ENCODE measurements around the gene STARD8. TPM values are rescaled to one million over a fixed set of nuclear protein-coding genes. Genes with fewer than 3 reads are reported as not detected.
"Not testable (repeated sequence)": the region's sequence is repeated elsewhere in the genome, so short reads cannot be mapped to it uniquely, and the experiment has no call there.

STARD8 gene
- total RNA-seq, 1 donor from 2014 or later: 19.7 TPM

DNA sequence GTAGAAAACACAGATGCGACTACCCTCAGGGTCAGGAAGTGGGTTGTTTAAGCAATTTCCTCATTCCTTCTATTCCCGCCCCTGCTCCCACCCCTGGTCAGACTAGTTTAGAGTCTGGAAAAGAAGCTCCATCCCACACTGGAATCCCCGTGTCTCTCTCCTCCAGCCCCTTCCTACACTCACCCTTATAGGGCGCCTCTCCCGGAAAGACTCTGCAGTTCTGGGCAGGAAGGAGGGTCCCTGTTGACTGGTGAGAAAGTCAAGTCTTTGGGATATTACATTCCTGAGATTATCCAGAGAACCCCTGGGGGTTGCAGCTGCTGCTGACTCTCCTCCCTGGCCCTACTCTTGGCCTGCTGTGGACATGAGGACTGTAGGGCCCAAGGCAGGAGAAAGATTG lies 11.9 kb downstream of the STARD8 start:
- no peak for DNase-seq (ENCODE audit: low read depth)

DNA sequence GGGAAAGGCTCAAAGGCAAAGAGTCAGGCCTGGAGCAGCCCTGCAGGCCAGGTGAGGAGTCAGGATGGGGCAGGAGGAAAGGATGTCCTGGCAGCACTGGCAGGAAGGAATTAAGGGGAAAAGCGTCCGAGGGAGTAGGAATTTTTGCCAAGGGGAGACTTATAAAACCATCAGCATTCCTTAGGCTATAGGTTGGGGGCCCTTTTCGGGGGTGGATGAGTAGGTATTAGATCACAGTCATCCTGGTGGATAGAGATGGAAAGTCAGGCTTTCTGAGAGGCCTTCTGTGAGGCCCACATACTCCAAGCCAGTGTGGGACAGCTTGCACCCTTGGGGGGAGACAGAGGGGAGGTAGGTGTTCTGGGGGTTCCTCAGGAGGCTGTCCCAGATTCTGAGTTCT lies 12.3 kb downstream of the STARD8 start:
- DNase-seq (ENCODE audit: low read depth): no peak

DNA sequence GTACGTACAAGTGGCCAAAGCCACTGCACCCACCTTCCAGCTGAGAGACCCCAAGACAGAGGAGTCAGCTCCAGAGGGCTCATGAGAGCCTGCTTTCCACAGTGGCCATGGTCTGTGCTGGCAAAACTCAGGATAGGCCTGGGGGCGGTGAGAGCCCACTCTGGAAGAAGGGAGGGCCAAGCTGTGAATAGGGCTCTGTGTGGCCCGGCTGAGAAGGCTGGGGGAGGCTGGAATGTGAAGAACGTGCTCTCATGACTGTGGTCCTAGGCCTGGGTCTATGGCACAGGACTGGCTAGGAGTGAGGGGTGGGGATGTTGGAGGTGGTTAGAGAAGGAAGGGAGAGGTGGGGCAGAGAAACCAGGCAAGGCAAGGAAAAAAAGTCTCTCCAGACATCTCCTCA lies 13.3 kb downstream of the STARD8 start:
- DNase-seq (ENCODE audit: low read depth): no peak

DNA sequence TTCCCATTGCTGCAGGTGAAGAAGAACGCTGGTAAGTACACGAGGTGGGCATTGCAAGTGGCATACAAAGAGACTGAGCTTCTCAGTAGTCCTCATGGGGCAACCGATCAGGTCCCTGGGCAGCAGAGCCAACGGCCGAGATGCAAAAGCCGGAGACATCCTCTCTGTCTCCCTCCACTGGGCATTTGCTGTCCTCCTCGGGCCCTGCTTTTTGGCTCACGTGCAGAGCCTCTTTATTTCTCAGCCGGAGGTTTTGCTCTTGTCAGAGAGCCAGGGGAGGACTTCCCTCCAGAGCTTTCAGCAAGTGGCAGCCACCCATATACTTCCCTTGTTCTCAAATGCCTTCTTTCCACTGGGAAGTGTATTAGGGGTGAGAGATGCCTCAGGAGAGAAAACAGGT lies 18.0 kb downstream of the STARD8 start:
- DNase-seq (ENCODE audit: low read depth): no peak

DNA sequence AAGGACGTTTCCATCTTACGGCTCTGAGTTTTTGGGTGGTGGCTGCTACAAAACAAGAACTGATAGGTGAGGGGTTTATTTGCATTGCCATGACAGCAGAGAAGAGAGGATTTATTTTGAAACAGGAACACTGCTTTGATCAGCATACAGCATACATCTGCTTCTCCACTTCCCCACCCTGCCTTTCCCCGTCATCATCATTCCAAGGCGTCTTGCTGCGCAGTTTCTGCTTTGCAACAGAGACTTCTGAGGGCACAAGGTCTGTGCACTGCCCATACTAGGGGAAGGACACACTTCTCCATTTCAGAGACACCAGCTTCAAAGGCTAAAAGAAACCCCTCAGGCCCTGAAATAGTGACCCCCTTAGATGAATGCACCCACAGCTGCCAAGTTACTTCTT lies 19.1 kb downstream of the STARD8 start:
- DNase-seq (ENCODE audit: low read depth): no peak

DNA sequence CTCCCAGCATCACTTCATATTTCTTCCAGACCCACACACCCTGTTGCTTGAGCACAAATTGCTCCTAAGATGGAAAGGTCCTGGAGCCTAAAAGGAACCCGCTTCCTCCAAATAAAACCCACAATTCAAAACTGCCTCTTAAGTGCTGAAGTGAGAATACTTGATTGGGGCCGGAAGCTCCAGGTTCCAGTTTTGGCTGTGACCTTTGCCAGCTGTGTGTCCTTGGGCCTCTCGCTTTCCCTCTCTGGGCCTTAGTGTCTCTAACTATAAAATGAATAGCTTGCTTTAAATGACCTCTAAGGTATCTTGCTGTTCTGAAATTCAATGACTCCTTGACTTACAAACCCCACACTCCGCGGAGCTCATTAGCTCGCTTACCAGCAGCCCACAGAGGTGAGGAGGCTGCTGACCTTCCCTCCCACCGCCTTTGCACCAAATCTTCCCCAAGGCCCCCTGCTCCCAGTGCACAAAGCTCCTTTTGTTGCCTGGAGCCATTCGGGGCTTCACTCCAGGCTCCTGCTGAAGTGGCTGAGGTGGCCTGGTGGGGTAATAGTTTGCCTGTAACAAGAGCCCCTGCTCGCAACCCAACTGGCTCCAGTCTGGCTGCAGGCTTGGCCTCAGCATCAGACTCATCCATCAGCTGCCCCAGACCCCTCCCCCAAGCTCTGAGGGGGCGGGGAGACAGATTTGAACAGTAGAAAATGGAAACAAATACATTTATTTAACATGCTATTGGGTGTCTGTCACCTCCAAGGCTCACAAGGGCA lies 21.8 kb downstream of the STARD8 start:
- DNase-seq (ENCODE audit: low read depth): no peak

DNA sequence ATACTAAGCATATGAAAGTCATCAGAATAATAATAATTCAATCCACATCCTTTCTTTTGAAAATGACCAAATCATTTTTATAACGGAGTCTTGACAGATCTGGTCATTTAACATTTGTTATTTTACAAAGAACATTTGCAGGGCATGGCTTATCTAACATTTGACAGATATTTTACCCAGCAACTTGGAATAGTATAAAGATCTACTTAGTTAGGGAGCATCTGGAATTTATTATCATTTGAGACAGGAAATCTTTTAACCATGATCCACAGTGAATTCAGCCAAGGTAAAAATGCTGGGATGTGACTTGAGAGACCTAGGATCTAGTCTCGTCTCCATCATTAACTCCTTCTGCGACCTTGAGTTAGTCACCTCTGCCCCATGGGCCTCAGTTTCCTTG lies 22.4 kb downstream of the STARD8 start:
- DNase-seq (ENCODE audit: low read depth): no peak

DNA sequence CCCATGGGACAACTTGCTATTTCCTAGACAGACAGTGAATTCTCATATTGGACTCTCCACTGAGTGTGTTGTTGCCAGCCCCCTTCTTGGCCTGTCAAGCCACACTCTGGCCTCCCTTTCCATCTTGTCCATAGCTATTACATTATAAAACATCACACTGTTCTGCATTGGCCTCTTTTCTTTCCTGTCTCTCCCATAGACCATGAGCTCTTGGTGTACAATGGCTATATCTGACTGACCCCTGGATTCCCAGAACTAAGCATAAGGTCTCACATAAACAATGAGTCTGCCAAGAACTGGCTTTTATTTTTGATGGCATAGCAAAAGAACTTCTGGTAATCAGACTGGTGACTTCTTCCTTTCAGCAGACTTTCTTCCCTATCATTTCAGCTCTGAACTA lies 23.8 kb downstream of the STARD8 start:
- no peak for DNase-seq (ENCODE audit: low read depth)

DNA sequence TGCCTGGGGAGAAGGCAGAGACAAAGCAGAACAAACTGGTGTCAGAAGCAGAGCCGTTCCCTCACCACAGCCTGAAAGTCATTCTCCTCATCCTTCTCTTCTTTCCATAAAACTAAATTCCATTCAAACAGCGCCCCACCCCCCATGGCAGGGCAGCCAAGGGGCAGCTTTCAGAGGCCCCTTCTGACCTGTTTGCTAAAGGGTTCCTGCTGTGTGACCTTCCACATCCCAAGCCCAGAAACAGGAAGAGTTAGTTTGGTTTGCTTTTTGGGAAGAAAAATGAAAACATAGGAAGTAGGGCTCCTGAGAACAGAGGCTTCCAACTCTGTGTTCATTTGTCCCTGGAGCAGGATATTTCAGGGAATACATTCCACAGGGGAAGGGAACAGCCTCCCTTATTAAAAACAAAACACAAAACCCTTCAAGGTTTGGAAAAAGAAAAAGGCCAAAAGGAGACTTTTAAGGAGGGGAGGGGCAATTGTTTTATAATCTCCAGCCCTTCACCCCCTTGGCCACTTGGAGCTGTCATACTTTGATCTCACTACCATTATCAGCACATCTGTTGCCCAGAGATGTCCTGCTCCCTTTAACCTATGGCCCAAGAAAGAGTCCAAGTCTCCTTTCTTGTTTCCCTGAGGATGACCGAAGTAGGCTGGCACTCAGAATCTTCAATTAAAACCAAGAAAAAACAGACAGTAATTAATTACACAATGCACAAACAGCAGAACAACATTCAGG lies 25.3 kb downstream of the STARD8 start:
- no peak for DNase-seq (ENCODE audit: low read depth)

DNA sequence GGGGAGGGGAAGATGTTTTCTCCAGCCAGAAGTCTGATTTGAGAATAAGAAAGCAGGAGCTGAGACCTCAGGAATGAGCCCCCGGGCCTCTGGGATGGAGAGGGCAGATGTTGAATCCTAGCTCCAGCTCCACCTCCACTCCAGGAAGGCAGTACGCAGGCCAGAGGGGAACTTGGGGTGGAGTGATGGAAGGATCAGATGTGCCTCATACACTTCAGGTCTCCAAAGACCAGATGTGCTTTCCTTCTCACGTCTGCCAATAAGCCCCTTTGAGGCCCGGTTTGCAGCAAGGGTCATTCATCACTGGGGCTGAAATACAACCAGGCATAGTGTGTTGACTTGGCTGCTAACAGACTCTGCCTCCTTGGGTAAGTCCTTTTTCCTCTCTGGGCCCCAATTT lies 28.1 kb downstream of the STARD8 start:
- no peak for DNase-seq (ENCODE audit: low read depth)

DNA sequence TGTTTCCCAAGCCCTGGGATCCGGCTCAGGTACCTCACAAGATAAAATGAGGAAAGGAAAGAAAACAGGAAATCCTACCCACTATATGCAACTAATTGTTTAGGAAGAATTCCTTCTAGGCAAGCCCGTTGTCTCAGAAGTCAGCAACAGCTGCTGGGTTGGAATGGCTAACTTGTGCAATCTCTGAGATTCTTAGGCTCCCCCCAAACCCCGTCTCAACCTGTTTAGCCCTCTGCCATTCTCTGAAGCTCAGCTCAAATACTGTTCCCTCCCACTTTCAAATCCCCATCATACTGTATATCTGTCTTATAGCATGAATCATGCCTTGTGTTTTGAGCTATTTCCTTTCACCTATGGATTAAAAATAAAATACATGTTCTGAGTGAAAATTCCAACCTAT lies 28.9 kb downstream of the STARD8 start:
- no peak for DNase-seq (ENCODE audit: low read depth)

DNA sequence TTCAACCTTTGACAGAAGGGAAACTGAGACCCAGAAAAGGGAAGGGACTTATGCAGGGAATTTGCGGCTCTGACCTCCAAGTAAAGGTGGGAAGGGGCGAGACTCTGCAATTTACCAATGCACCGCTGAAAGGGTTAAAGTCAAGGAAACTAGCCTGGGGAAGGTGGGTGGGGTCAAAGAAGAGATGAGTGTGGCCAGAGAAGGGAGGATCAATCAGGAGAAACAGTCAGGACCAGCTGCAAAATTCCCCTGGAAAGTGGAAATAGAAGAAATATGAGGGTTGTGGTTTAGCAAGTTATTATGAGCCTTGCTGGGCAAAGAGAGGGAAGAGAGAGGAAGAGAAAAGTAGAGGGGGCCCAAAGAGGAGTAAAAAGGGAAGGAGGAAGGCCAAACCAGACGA lies 30.5 kb downstream of the STARD8 start:
- no peak for DNase-seq (ENCODE audit: low read depth)

DNA sequence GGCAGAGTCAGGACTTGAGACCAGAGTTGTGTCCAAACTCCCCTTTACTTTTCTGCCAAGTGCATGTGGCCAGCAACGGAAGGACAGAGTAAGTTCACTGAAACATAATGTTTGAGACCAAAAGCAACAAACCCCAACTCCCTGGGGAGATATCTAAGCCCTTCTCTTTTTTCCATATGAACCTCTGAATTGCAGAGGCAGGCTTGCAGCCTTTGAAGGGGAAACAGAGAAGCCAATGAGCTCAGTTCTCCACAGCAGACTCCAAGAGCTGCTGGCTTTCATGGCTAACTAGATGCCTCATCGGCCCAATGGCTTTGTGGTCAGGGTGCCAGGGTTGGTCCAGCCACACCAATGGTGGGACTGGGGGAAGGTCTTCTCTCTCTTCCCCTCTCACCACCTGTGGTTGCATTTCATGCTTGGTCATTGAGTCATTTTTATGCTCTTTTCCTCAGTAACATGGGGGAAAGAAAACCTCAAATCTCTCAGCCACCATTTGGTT lies 34.0 kb downstream of the STARD8 start:
- DNase-seq (ENCODE audit: low read depth): peak; percentile 85

DNA sequence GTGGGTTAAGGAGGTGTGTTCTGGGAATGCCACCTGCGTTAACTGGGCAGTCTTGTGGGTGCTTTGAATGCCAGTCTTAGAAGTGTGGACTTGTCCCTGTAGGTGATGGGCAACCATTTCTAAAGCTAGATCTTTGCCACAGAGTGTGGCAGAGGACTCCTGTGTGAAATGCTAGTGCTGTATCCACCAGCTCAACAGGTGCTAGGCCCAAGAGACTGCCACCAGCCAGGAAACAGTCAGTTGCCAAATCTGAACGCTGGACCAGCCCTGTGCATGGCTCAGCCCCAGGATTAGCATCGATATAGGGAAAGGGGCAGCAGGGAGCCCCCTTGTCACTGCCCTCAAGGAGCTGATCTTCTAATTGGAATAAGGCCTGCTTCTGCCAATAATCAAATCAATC lies 35.3 kb downstream of the STARD8 start:
- no peak for DNase-seq (ENCODE audit: low read depth)

DNA sequence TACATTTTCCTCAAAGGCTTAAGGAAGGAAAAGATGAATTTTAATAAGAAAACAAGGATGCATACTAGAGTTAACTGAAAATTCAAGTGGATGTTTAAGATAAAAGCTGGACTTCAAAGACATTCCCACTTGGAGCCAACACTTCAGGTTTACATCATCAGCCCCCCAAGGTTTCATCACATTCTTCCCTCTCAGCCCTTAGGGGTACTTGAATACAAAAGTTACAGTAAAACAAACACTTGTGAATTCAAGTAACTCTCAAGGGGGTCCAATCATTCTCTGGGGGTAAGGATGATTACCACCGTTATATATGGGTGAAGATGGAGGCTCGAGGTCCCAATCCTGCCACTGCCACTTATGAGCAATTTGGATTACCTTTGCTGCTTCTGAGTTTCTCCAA lies 36.1 kb downstream of the STARD8 start:
- DNase-seq (ENCODE audit: low read depth): no peak

DNA sequence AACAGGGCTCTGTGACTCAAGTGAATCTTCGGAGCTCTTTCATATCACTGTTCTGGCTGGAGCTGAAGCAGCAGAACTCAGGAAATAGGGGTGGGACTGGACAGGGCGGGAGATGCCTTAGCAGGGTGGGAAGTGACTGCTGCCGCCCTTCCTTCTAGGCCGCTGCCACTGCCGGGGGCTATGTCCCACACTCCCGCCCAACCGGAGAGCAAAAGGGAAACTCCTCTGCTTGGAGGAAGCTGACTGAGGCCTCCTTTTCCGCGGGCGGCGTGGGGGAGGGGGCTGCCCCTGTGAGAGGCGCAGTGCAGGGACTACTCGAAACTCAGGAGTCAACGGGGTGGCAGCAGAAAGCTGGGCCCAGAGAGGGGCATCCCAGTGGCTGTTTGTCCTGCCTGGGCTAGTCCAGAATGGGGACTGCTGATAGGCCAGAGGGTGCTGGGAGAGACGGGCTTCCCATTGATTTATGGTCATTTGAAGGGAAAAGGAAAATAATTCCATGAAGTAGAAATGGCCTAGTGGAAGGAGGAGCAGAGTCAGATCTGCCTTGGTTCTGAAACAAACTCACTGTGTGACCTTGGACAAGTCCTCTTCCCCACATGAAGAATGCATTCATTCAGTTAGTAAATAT lies 36.9 kb downstream of the STARD8 start:
- DNase-seq (ENCODE audit: low read depth): no peak

DNA sequence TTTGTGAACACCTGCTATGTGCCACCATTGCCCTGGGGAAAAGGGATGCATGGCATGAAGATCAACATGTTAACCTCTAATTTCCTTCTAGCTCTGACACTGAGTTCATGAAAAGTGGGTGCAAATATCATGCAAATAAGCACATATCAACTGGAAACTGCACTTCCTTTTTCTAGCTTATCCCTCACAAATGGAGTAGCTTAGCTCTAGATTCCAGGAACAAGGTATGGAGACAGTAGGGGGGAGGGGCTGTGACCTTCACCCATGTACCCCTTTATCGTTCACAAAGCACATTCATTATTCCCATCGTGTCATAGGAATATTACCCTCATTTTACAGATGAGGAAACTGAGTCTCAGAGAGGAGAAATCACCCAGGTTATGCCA lies 37.4 kb downstream of the STARD8 start:
- no peak for DNase-seq (ENCODE audit: low read depth)

DNA sequence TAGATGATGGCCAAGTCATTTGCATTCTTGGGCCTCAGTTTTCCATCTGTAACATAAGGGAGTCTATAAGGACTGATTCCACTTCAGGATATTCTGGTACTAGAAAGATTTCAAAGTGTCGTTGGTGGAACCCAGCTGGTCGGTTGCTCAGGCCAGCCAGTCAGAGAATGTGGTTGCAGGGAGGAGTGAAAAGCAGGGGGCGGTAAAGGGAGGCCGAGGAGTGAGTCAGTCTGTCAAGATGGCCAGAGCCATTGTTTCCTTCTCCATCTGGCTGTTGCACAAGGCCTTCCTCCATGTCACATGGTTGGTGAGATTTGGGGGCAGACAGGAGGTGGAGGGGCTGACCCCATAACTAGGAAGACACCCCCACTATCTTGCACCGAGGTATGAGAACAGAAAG lies 38.2 kb downstream of the STARD8 start:
- peak; percentile 52 for DNase-seq (ENCODE audit: low read depth)

DNA sequence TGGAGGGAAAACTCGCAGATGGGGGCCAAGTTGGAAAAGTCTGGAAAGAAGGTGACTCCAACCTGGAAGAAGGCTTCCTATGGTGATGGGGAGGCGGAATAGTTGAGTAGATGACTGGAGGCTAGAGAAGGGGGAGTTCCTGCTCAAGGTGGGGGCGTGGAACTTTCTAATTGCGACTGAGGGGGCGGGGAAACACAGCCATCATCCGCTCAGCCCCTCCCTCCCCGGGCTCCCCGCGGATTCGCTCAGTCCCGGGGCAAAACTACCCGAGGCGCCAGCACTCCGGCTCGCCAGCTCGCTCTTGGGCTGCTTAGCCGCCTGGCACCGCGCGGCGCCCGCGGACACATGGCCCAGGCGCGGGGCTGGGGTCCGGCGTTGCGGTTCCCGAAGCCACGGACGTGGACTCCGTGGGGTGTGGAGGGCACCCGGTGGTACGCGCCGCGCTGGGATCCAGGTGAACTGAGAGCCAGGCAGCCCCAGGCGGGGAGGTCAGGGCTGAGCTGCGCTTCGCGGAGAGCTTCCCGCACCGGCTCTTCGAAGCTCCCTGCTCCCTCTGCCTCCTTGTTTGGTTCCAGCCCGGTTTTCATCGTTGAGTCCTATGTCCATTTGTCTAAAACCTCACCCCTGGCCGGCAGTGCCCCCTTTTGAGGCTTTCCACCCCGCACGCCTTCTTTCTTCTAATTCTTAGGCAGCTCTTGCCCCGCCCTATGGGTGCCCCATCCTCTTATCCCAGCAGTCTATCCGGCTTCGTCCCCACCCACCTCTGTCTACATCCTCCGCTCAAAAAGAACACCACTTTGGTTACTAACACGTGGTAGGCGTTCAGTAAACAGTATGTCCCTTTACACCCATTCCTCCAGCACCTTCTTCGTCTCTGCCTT lies 38.9 kb downstream of the STARD8 start:
- DNase-seq (ENCODE audit: low read depth): no peak

DNA sequence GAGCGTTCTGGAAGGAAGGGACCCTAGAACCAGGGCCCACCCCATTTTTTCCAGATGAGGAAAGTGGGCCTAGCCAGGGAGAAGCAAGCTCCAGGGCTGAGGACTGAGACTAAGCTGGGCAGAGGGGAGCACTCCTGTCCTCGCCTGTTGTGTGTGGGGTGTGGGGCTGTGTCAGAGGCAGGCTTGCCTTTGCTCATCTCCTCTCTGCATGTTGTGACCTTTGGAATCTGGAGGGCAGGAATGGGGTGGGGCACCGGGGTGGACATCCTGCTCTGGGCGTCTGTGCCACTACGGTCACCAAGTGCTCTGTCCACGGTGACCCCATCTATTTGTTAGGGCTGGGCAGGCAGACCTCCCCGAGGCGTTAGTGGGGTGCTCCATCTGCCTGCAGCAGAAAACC lies 41.5 kb downstream of the STARD8 start:
- DNase-seq (ENCODE audit: low read depth): not testable (repeated sequence)

DNA sequence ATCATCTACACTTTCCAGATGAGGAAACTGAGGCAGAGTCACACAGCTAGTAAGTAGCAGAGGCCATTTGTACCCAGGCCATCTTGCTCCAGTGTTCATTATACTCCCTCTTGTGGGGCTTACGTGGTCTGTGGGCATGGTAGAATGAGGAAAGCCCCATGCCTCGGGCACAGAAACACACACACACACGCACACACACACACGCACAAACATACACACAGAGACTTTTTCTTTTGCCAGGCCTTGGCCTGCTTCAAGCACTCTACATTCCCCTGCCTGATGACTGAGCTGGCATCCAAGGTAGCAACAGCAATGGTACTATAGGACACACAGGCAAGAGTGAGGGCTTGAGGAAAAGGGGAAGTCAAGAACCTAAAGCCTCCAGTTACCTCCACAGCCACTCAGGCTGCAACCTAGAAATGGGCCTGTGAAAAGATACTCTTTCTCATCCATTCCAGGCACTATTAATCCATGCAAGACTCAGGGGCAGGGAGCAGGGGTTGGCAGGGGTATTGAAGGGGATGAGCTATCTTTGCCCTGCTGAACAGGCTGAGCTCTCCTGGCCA lies 43.6 kb downstream of the STARD8 start:
- no peak for DNase-seq (ENCODE audit: low read depth)

DNA sequence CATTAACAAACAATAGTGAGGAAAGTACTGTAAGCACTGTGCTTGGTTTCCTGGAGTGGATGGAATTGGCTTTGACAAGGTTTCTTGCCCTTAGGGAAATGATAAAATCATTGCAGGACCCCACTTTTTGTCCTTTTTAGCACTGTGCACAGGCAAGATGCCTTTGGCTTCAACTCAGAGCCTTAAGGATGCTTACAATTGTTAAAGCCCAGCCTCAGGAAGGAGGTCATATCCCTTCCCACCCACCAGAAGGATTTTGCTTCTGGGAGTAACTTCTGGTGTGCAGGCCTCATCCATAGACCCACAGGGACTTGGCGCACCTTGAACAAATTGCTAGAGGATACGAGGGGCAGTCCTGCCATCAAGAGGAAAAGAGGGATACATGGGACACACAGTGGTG lies 44.5 kb downstream of the STARD8 start:
- DNase-seq (ENCODE audit: low read depth): no peak
